ENCODE results near the gene FOCAD. TPM values are rescaled to one million over a fixed set of nuclear protein-coding genes. Genes with fewer than 3 reads are reported as not detected.

Gene FOCAD
- total RNA-seq, 1 experiment from 2014 or later, result 23.8 TPM

DNA sequence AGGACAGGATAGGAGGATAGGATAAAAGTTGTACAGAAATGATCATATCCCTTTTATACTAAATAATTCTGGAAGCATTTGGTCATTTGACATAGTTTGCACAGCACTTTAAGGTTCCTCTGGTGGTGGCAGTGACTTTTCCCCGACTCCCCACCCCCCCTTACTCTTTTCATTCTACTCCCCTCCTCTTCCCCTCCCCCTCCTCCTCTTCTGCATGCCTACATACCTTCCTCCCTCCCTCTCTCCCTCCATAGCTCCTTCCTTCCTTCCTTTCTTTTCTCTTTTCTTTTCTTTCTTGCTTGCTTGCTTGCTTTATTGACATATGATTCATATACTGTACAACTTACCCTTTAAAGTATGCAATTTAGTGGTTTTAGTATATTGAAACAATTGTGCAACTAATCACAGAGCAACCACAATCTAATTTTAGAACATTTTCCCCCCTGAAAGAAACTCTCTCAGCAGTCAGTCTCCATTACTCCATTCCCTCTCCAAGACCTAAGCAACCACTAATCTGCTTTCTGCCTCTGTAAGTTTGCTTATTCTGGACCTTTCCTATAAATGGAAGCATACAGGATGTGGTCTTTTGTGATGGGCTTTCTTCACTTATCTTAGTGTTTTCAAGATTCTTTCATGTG, 188.4 kb downstream of the FOCAD start:
- intact Hi-C loops (cut with micrococcal nuclease; ENCODE audit: unreplicated experiment), result no loop called here
- DNase-seq, result no peak
- Mint-ChIP-seq H3K27me3 (ENCODE audit: unreplicated experiment) (no peaks in the 10 kb centered on the region), H3K4me1 (ENCODE audit: low read depth, unreplicated experiment) (no peaks in the 10 kb centered on the region), H3K4me3 (ENCODE audit: low read depth, unreplicated experiment) (no peak overlapping the region), H3K36me3 (ENCODE audit: insufficient read depth, unreplicated experiment) (no peaks in the 10 kb centered on the region), H3K27ac (ENCODE audit: unreplicated experiment) (no peak overlapping the region), H3K9me3 (ENCODE audit: low read depth, unreplicated experiment) (no peaks in the 10 kb centered on the region)
- CTCF ChIA-PET, result no interaction called here
- TF ChIP-seq, protein P1, sequence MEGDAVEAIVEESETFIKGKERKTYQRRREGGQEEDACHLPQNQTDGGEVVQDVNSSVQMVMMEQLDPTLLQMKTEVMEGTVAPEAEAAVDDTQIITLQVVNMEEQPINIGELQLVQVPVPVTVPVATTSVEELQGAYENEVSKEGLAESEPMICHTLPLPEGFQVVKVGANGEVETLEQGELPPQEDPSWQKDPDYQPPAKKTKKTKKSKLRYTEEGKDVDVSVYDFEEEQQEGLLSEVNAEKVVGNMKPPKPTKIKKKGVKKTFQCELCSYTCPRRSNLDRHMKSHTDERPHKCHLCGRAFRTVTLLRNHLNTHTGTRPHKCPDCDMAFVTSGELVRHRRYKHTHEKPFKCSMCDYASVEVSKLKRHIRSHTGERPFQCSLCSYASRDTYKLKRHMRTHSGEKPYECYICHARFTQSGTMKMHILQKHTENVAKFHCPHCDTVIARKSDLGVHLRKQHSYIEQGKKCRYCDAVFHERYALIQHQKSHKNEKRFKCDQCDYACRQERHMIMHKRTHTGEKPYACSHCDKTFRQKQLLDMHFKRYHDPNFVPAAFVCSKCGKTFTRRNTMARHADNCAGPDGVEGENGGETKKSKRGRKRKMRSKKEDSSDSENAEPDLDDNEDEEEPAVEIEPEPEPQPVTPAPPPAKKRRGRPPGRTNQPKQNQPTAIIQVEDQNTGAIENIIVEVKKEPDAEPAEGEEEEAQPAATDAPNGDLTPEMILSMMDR (IDR thresholded peaks at IDR 0.05; ENCODE audit: unreplicated experiment), result no peak
- no TSS peak for BruUV-seq (replicated peaks)

DNA sequence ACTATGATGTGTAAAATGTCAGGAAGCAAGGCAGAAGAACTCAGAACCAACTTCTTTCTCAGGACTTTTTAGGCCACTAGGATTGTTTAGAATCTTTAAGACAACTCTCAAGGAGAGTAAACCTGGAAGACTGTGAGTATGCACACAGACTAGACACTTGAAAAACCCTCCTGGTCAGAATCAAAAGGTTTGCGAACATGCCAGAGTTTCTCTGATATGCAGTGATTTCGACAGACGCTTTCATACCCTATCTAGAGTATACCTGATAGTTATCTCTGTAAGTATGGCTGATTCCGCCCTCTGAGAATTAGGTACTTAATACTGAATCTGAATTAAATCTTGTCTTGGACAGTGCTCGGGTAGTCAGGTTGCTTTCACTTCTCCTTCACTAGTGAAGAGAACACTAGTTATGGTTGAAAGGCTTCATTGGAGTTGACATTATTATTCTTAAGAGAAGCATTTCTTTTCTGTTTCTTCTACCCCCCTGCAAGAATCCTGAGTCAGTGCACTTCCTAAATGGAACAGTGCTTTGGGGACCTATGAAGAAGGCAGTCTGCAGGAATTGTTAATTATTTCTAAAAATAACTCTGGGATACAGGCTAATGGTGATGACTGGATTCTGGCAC, 189.3 kb downstream of the FOCAD start:
- DNase-seq, result no peak
- CTCF ChIA-PET, result no interaction called here
- no peaks in the 10 kb centered on the region for H3K27me3 Mint-ChIP-seq (ENCODE audit: unreplicated experiment)
- H3K4me3 Mint-ChIP-seq (ENCODE audit: low read depth, unreplicated experiment), result no peak overlapping the region
- no peaks in the 10 kb centered on the region for H3K9me3 Mint-ChIP-seq (ENCODE audit: low read depth, unreplicated experiment)
- no peak overlapping the region for H3K27ac Mint-ChIP-seq (ENCODE audit: unreplicated experiment)
- intact Hi-C loops (cut with micrococcal nuclease; ENCODE audit: unreplicated experiment), result no loop called here
- no TSS peak for BruUV-seq (replicated peaks)
- H3K36me3 Mint-ChIP-seq (ENCODE audit: insufficient read depth, unreplicated experiment), result no peaks in the 10 kb centered on the region
- H3K4me1 Mint-ChIP-seq (ENCODE audit: low read depth, unreplicated experiment), result no peaks in the 10 kb centered on the region
- TF ChIP-seq, protein P1 (IDR thresholded peaks at IDR 0.05; ENCODE audit: unreplicated experiment), result no peak

DNA sequence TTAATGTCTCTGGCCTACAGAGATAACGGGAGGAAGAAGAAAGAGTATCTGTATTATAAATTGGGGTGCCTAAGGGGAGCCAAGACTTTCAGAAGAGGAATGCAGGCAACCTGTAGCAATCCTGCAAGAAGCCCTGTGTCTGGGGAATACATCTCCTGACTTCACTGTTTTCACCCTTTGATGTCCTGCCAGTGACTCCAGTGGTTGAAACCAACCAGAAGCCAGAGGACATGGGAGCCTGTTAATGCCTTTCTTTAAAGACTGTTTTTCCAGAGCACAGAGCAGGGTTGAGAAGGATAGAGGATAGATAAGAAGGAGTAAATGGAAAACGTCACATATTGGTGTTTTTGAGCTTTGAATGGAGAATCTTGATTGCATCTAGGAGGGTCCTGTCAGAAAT, 196.2 kb downstream of the FOCAD start:
- TF ChIP-seq, protein P1 (IDR thresholded peaks at IDR 0.05; ENCODE audit: unreplicated experiment), result no peak
- Mint-ChIP-seq H3K4me3 (ENCODE audit: low read depth, unreplicated experiment) (no peak overlapping the region), H3K9me3 (ENCODE audit: low read depth, unreplicated experiment) (no peaks in the 10 kb centered on the region), H3K27ac (ENCODE audit: unreplicated experiment) (no peak overlapping the region), H3K27me3 (ENCODE audit: unreplicated experiment) (no peaks in the 10 kb centered on the region), H3K36me3 (ENCODE audit: insufficient read depth, unreplicated experiment) (no peaks in the 10 kb centered on the region), H3K4me1 (ENCODE audit: low read depth, unreplicated experiment) (no peaks in the 10 kb centered on the region)
- no peak for DNase-seq
- intact Hi-C loops (cut with micrococcal nuclease; ENCODE audit: unreplicated experiment), result loop anchor here (10.0 kb wide), 1 partner anchor 255 kb away; the partner anchor contains the start of gene MLLT3
- CTCF ChIA-PET, result no interaction called here
- no TSS peak for BruUV-seq (replicated peaks)

DNA sequence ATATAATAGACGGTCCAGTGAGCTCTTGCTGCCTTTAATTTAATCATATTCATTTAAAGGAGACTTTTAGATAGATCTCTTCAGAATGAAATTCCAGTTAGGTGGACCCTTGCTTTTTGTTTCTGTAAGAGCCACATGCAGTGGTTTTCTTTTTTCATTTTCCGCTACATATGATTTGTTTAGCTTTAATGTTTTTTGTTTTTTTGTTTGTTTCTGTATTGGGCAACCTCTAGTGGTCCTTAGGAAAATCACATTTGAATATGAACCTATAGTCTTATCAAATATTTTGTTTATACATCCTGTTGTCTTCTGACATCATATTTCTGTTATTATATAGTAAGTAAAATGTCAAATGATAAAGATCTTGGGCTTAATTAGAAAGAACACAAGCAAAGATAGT, 196.6 kb downstream of the FOCAD start:
- Mint-ChIP-seq H3K36me3 (ENCODE audit: insufficient read depth, unreplicated experiment) (no peaks in the 10 kb centered on the region), H3K4me3 (ENCODE audit: low read depth, unreplicated experiment) (no peak overlapping the region), H3K4me1 (ENCODE audit: low read depth, unreplicated experiment) (no peaks in the 10 kb centered on the region), H3K27me3 (ENCODE audit: unreplicated experiment) (no peaks in the 10 kb centered on the region), H3K9me3 (ENCODE audit: low read depth, unreplicated experiment) (no peaks in the 10 kb centered on the region), H3K27ac (ENCODE audit: unreplicated experiment) (no peak overlapping the region)
- TF ChIP-seq, protein P1 (IDR thresholded peaks at IDR 0.05; ENCODE audit: unreplicated experiment), result no peak
- intact Hi-C loops (cut with micrococcal nuclease; ENCODE audit: unreplicated experiment), result loop anchor here (10.0 kb wide), 1 partner anchor 256 kb away; the partner anchor contains the start of gene MLLT3
- no peak for DNase-seq
- CTCF ChIA-PET, result no interaction called here
- no TSS peak for BruUV-seq (replicated peaks)

Data from Calu3 (cell line).